SK-N-SH (cell line): ENCODE results near the gene CDH19. TPM values are rescaled to one million over a fixed set of nuclear protein-coding genes. Genes with fewer than 3 reads are reported as not detected.

Experiments
- CTCF ChIA-PET: fragments of 300-600, 350-600 bp; formaldehyde crosslinking; extraction: SDS; loops from one replicate; lab custom pipeline; 2021; lab: Yijun Ruan, JAX
- POLR2A ChIA-PET: fragments of 350-600 bp; sonication (Branson Sonifier 250); formaldehyde crosslinking; extraction: SDS; loops from one replicate; lab custom pipeline; 2020; ENCODE audit warnings: antibody characterized with exemption, inconsistent platforms; lab: Yijun Ruan, JAX
- DNase-seq: peaks from one replicate; pipeline ENCODE4 v3.0.0; 2012
- H2AFZ ChIP-seq: fragments of 200-600 bp; sonication (generic); 2 replicates; pipeline ENCODE4 v1.8.1; 2016; ENCODE audit warnings: antibody characterized with exemption, mild to moderate bottlenecking, low read depth
- H3F3A ChIP-seq: fragments of 200-600 bp; sonication (generic); replicated peaks from 2 replicates; pipeline ENCODE3; 2016; ENCODE audit warnings: antibody characterized with exemption, mild to moderate bottlenecking; ENCODE audit not compliant: insufficient read depth
- H3K27ac ChIP-seq, 2 experiments: fragments of 200-500 bp in 1 of 2; fragments of 200-600 bp in 1 of 2; sonication (Bioruptor generic) in 1 of 2; sonication (generic), shearing (Covaris generic) in 1 of 2; 2 replicates each; pipeline versions ENCODE4 v1.5.1 to v1.6.1; 2014 to 2016; ENCODE audit warnings: low read depth in 2 of 2, inconsistent platforms in 1 of 2, low read length in 1 of 2, mild to moderate bottlenecking in 1 of 2, mixed read lengths in 1 of 2
- H3K27me3 ChIP-seq: fragments of 200-600 bp; sonication (generic), shearing (Covaris generic); 2 replicates; pipeline ENCODE4 v1.6.1; 2016; ENCODE audit warnings: mixed run types; ENCODE audit not compliant: insufficient read depth
- H3K36me3 ChIP-seq, 2 experiments: fragments of 200-500 bp in 1 of 2; fragments of 200-600 bp in 1 of 2; sonication (Bioruptor generic) in 1 of 2; sonication (generic) in 1 of 2; replicated peaks in 1 of 2; 2 replicates each; pipeline versions ENCODE3 to v1.5.1; 2014 to 2016; ENCODE audit warnings: low read length in 1 of 2, mild to moderate bottlenecking in 1 of 2; ENCODE audit not compliant: insufficient read depth in 2 of 2, control insufficient read depth in 1 of 2
- H3K4me1 ChIP-seq, 2 experiments: fragments of 200-500 bp in 1 of 2; fragments of 200-600 bp in 1 of 2; sonication (Bioruptor generic) in 1 of 2; sonication (generic), shearing (Covaris generic) in 1 of 2; 2 replicates each; pipeline versions ENCODE4 v1.5.1 to v1.6.1; 2014 to 2016; ENCODE audit warnings: low read depth in 1 of 2, low read length in 1 of 2, mixed run types in 1 of 2; ENCODE audit not compliant: insufficient read depth in 2 of 2, control insufficient read depth in 1 of 2
- H3K4me2 ChIP-seq: fragments of 200-600 bp; sonication (generic), shearing (Covaris generic); 2 replicates; pipeline ENCODE4 v1.6.1; 2017; ENCODE audit warnings: mixed run types
- H3K4me3 ChIP-seq, 2 experiments: fragments of 200-500 bp in 1 of 2; fragments of 200-600 bp in 1 of 2; sonication (Bioruptor generic) in 1 of 2; sonication (generic), shearing (Covaris generic) in 1 of 2; 2 replicates each; pipeline versions ENCODE4 v1.5.1 to v1.8.1; 2014 to 2016; ENCODE audit warnings: low read depth in 2 of 2, inconsistent platforms in 1 of 2, low read length in 1 of 2, mild to moderate bottlenecking in 1 of 2, mixed read lengths in 1 of 2, moderate library complexity in 1 of 2
- H3K79me2 ChIP-seq: fragments of 200-600 bp; sonication (generic); 2 replicates; pipeline ENCODE4 v1.8.1; 2017; ENCODE audit warnings: mild to moderate bottlenecking; ENCODE audit not compliant: insufficient read depth
- H3K9ac ChIP-seq: fragments of 200-600 bp; sonication (generic); 2 replicates; pipeline ENCODE4 v1.6.1; 2017; ENCODE audit warnings: mixed run types
- H3K9me2 ChIP-seq: fragments of 200-600 bp; sonication (generic); 2 replicates; pipeline ENCODE4 v1.6.1; 2017; ENCODE audit warnings: mixed run types
- H3K9me3 ChIP-seq: fragments of 200-600 bp; sonication (generic); 2 replicates; pipeline ENCODE4 v1.6.1; 2017; ENCODE audit warnings: mixed run types, mild to moderate bottlenecking, moderate library complexity
- H4K20me1 ChIP-seq: fragments of 200-600 bp; sonication (generic); 2 replicates; pipeline ENCODE4 v1.6.1; 2017; ENCODE audit warnings: mild to moderate bottlenecking, mixed run types; ENCODE audit not compliant: insufficient read depth
- CHD2 ChIP-seq: fragments of 150-350 bp; IDR thresholded peaks from 2 replicates; pipeline ENCODE4 v1.6.1; 2018; ENCODE audit warnings: low read length; ENCODE audit not compliant: partially characterized antibody
- EZH2phosphoT487 ChIP-seq: fragments of 200-600 bp; sonication (generic); IDR thresholded peaks from 2 replicates; pipeline ENCODE4 v1.6.1; 2017; ENCODE audit warnings: low read depth, mixed run types, mild to moderate bottlenecking, antibody characterized with exemption, moderate library complexity, borderline replicate concordance
- FOXJ3 ChIP-seq: sonication (generic); formaldehyde crosslinking; IDR thresholded peaks from 2 replicates; pipeline ENCODE4 v1.5.1; 2020; ENCODE audit warnings: mild to moderate bottlenecking, missing genetic modification reagents
- IRF3 ChIP-seq: fragments of 150-350 bp; IDR thresholded peaks from 2 replicates; pipeline ENCODE4 v1.6.1; 2016; ENCODE audit warnings: mild to moderate bottlenecking, low read depth, low read length
- MXI1 ChIP-seq: IDR thresholded peaks from 2 replicates; pipeline ENCODE4 v1.6.1; 2012; ENCODE audit warnings: mild to moderate bottlenecking, low read depth, low read length, improper control_type of control experiment
- NFIC ChIP-seq: IDR thresholded peaks from 2 replicates; pipeline ENCODE4 v1.4.0; 2012; ENCODE audit warnings: borderline replicate concordance
- NRF1 ChIP-seq: IDR thresholded peaks from 2 replicates; pipeline ENCODE4 v1.6.1; 2012; ENCODE audit warnings: low read depth, mild to moderate bottlenecking, low read length
- RCOR1 ChIP-seq: fragments of 150-350 bp; IDR thresholded peaks from 2 replicates; pipeline ENCODE4 v1.6.1; 2017; ENCODE audit warnings: antibody characterized with exemption, low read length
- RFX5 ChIP-seq: IDR thresholded peaks from 2 replicates; pipeline ENCODE4 v1.6.1; 2012; ENCODE audit warnings: mild to moderate bottlenecking, improper control_type of control experiment, low read length
- SIN3A ChIP-seq: IDR thresholded peaks from 2 replicates; pipeline ENCODE4 v1.6.1; 2012; ENCODE audit warnings: low read depth, mild to moderate bottlenecking, low read length, moderate library complexity, borderline replicate concordance
- SMC3 ChIP-seq: IDR thresholded peaks from 2 replicates; pipeline ENCODE4 v1.6.1; 2012; ENCODE audit warnings: low read depth, low read length, improper control_type of control experiment
- TCF12 ChIP-seq: IDR thresholded peaks from 2 replicates; pipeline ENCODE4 v1.4.0; 2012
- USF2 ChIP-seq: fragments of 150-350 bp; IDR thresholded peaks from 2 replicates; pipeline ENCODE4 v1.6.1; 2017; ENCODE audit warnings: antibody characterized with exemption, low read length, low read depth, borderline replicate concordance
- YY1 ChIP-seq: IDR thresholded peaks from 2 replicates; pipeline ENCODE4 v1.4.0; 2012; ENCODE audit warnings: low read depth, mild to moderate bottlenecking
- ZBTB33 ChIP-seq: IDR thresholded peaks from 2 replicates; pipeline ENCODE4 v1.4.0; 2012; ENCODE audit warnings: low read depth, borderline replicate concordance
- WGBS: methylation state at CpG from one replicate; pipeline ENCODE4 v1.1.6; 2017; ENCODE audit warnings: low lambda C conversion rate; 5-methylcytosine and 5-hydroxymethylcytosine counted together
- polyA plus RNA-seq, 3 experiments: library from polyadenylated mRNA; depleted of rRNA; stranded (reverse); fragments of >200 nt; gene quantifications; 2 replicates each; pipeline ENCODE4 v1.2.3, GENCODE V29; 2012
- TF ChIP-seq, protein P1 (sequence below): IDR thresholded peaks from 2 replicates; pipeline ENCODE4 v1.6.1; 2012; ENCODE audit warnings: mild to moderate bottlenecking, low read depth, low read length, moderate library complexity

Gene CDH19
- polyA plus RNA-seq, 1 of the 3 experiments (the other 2 are of a cell fraction): not detected

- Histone ChIP-seq H3K27me3 (no peaks in the 10 kb centered on the region), H3K4me2 (no peak overlapping the region), H3K9ac (no peak overlapping the region), H3K36me3 (no peaks in the 10 kb centered on the region), H3K4me1 (no peaks in the 10 kb centered on the region), H4K20me1 (no peaks in the 10 kb centered on the region), H3K79me2 (no peaks in the 10 kb centered on the region), H2AFZ (no peak overlapping the region), H3K4me3 (no peak overlapping the region), H3K9me3 (no peaks in the 10 kb centered on the region), H3K9me2 (no peaks in the 10 kb centered on the region), H3F3A (no peaks in the 10 kb centered on the region), H3K27ac (no peak overlapping the region)
- ChIA-PET POLR2A (no interaction called here), CTCF (no interaction called here)
- no peak for TF ChIP-seq TCF12
- TF ChIP-seq NRF1: no peak
- TF ChIP-seq, protein P1, sequence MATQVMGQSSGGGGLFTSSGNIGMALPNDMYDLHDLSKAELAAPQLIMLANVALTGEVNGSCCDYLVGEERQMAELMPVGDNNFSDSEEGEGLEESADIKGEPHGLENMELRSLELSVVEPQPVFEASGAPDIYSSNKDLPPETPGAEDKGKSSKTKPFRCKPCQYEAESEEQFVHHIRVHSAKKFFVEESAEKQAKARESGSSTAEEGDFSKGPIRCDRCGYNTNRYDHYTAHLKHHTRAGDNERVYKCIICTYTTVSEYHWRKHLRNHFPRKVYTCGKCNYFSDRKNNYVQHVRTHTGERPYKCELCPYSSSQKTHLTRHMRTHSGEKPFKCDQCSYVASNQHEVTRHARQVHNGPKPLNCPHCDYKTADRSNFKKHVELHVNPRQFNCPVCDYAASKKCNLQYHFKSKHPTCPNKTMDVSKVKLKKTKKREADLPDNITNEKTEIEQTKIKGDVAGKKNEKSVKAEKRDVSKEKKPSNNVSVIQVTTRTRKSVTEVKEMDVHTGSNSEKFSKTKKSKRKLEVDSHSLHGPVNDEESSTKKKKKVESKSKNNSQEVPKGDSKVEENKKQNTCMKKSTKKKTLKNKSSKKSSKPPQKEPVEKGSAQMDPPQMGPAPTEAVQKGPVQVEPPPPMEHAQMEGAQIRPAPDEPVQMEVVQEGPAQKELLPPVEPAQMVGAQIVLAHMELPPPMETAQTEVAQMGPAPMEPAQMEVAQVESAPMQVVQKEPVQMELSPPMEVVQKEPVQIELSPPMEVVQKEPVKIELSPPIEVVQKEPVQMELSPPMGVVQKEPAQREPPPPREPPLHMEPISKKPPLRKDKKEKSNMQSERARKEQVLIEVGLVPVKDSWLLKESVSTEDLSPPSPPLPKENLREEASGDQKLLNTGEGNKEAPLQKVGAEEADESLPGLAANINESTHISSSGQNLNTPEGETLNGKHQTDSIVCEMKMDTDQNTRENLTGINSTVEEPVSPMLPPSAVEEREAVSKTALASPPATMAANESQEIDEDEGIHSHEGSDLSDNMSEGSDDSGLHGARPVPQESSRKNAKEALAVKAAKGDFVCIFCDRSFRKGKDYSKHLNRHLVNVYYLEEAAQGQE: no peak
- TF ChIP-seq USF2: no peak
- TF ChIP-seq MXI1: no peak
- TF ChIP-seq IRF3: no peak
- TF ChIP-seq CHD2: no peak
- TF ChIP-seq SIN3A: no peak
- no peak for TF ChIP-seq RCOR1
- no peak for TF ChIP-seq EZH2phosphoT487
- TF ChIP-seq YY1: no peak
- TF ChIP-seq NFIC: no peak
- no peak for TF ChIP-seq FOXJ3
- no peak for TF ChIP-seq RFX5
- TF ChIP-seq ZBTB33: no peak
- TF ChIP-seq SMC3: no peak
- 41% methylated on average over 13 of the region's 18 CpGs for WGBS
- no peak for DNase-seq
Observed at GRCh38 chr18:66523219-66523991, 80.5 kb downstream of the CDH19 start.
